Activated CD8-positive, alpha-beta memory T cell treated with anti-CD3 and anti-CD28 coated beads for 24 hours (primary cell): ENCODE measurements around the gene MAPK7.

Source experiments
- DNase-seq: peaks from one replicate; pipeline ENCODE4 v3.0.0-alpha.2; 2020

The MAPK7 gene

DNA sequence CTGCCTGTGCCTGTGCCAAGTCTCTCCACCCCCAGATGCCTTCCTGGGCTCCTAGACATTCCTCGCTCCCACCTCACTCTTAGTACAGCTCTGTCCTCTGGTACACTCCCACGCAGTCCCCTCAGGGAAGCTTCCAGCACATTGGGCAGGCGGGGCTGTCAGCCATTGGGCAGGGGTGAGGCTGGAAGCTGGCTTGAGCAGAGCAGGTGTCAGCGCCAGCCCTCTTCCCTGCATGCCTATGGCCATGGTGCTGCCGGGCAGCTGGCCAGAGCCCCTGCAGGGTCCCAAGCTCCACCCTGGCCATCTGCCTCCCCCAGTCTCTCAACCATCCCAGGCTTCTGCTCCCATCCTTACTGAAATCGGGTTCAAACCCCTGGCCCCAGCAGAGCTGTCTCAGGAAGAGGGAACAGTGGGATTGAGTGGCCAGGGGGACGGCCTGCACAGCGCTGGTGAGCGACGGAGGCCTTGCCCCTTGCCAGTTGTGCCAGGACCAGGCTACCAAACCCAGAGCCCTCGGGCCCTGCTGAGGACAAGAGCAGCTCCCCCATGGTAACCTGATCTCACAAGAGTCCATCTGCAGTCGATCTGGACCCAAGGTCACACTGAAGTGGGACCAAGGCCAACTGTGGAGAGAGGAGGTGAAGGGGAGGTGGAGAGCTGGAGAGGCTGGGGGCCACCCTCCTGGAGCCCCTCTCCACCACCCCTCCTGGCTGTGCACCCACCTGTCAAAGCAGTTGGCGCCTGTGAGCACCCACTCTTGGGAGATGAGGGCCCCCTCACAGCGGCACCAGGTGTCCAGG, 13.4 kb upstream of the MAPK7 start:
- DNase-seq, result no peak

DNA sequence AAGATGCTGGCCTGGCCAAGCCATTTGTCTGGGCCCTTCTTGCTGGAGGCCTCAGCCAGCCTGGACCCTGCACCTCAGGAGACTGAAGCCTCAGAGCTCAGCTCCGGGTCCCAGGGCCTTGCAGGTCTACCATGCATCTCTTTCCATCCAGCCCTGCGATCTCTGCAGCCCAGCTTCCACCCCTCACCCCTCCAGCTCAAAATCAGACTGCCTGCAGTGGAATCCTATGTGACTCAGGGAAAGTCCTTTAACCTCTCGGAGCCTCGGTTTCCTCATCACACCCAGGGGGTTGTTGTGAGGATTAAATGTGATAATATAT, 12.8 kb upstream of the MAPK7 start:
- no peak for DNase-seq

DNA sequence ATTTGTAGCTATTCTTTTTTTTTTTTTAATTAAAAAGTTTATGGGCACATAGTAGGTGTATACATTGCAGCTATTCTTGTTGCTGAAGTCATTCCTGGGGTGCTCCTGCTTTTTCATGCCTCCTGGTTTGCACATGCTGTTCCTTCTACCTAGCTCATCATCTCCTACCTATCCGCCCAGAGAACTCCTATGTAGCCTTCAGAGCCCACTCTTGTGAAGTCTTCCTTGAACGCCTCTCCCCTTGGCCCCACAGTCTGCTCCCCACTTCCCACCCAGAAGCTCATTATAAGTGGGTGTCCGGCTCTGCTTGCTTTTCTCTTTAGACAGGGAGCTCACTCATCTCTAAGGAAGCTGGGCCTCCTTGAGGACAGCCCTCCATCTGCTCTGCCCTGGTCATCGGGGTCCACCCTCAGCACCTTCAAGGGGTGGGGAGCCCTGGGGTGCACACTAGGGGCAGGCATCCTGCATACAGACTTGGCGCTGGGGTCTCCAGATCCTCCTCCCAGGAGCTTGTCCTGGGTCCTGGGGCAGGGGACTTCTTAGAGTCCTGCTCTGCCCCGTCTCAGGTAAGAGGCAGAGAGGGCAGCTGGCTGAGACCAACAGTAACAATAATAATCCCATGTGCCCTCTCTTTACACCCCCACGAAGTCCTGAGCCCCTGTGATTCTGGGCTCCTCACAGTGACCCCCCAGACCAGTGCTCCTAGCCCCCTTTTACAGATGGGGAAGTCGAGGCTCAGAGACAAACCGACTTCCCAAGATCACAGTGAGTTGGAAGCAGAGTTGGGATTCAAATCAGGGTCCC, 12.3 kb upstream of the MAPK7 start:
- no peak for DNase-seq

DNA sequence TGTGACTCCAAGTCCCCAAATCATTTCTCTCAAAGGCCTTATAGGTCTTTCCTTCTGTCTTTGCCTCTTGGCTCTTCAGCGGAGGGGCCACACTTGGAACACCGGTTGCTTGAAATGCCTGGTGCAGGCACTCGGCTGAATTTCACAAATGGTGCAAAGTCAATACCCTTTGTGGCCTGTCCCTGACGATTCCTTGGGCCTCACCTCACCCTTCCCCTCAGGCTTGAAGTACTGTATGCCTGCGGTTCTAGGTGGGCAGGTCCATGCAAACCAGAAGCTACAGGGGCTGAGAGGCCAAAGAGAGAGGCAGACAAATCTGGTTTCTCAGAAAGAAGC, 11.7 kb upstream of the MAPK7 start:
- DNase-seq, result no peak

GRCh38 chr17:19368229-19368628, 10.1 kb upstream of the MAPK7 start:
- DNase-seq, result no peak

DNA sequence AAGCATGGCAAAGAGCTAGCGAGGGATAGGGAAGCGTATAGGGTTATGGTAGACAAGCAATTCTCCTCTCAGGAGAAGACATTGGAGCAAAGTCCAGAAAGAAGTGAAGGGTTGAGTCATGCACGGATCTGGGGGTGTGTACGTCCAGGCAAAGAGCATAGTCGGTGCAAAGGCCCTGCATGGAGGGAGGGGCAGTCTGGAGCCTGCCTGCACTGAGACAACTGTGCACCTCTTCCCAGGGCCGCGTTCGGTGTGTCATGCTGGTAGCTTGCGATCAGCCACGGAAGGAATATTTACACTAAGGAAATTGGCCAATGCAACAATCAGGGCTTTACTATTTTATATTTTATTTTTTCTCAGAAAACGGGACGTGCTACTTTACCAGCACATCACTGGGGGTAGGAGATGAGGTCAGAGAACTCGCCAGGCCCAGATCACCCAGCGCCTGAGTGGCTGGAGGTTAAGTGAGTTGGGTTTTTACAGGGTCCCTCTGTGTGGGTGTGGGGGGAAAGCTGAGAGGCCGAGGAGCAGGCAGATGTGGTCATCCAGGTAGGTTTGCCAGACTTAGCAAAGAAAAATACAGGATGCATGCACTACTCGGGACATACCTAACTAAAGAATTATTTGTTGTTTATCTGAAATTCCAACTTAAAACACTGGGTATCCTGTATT, 9.1 kb upstream of the MAPK7 start:
- no peak for DNase-seq

DNA sequence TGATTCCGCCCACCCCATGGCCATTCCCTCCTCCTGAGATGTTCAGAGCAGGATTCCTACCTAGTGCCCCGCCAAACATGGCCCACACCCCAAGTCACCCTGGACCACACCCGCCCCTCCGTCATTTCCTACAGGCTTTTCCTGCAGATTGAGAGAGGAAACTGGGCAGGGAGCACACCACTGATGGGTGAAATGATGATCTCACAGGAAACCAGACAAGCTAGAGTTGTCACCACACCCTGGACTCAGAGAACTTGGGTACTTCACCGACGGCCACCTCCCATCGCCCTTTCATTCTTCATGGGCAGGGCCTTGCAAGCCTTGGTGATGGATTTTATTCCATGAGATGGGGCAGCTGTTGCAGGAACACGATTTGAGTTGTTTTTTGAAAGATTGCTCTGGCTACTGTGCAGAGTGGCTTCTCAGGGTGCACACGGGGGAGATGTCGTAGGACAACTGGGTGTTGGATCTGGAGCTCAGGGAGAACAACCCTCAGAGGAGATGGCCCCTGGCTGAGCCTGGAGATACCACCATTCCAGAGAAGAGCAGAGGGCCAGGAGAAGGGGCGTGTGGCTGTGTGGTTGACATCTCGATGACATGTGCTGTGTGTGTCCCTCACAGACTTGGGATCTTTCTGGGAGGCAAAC, 8.3 kb upstream of the MAPK7 start:
- DNase-seq, result no peak

- DNase-seq, result no peak
Measured at GRCh38 chr17:19370493-19370960, 7.8 kb upstream of the MAPK7 start.

DNA sequence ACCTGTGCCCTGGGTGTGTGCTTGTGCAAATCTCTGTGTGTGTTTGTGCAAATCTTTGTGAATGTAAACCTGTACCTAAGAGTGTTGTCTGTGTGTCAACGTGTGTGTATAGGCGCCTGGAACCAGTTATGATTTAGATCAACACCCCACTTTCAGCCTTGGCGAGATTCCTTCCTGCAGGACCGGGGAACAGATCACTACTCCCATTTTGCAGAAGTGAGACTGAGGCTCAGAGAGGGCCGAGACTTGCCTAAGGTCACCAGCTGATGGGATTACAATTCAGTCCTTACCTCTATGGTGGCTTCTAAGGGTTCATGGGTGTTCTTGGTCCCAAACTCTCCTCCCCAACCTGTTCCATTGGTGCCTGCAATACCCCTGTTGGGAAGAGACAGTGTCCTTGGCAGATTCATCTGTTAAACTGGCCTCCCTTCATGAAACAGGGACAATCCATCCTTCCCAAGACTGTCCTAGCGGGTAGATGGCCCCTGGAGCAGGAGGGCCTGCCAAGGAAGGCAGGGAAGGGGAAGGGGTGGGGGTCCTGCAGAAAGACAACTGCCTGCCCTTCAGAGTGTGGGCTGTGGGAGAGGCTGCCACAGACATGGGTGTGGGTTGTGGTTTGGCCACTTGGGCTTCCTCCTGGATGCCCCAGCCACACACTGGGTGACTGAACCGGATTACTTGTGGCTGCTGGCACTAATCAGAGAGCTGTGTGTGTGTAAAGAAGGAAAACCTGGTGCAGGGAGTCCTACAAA, 6.9 kb upstream of the MAPK7 start:
- no peak for DNase-seq

GRCh38 chr17:19372011-19372370, 6.3 kb upstream of the MAPK7 start:
- no peak for DNase-seq

- DNase-seq, result no peak
Measured at GRCh38 chr17:19372439-19372838, 5.9 kb upstream of the MAPK7 start.

GRCh38 chr17:19372866-19373504, 5.3 kb upstream of the MAPK7 start:
- DNase-seq, result no peak

- no peak for DNase-seq
Measured at GRCh38 chr17:19374136-19374535, 4.2 kb upstream of the MAPK7 start.

GRCh38 chr17:19375732-19376131, 2.6 kb upstream of the MAPK7 start:
- DNase-seq, result no peak

- no peak for DNase-seq
Measured at GRCh38 chr17:19376811-19377210, 1.5 kb upstream of the MAPK7 start.

DNA sequence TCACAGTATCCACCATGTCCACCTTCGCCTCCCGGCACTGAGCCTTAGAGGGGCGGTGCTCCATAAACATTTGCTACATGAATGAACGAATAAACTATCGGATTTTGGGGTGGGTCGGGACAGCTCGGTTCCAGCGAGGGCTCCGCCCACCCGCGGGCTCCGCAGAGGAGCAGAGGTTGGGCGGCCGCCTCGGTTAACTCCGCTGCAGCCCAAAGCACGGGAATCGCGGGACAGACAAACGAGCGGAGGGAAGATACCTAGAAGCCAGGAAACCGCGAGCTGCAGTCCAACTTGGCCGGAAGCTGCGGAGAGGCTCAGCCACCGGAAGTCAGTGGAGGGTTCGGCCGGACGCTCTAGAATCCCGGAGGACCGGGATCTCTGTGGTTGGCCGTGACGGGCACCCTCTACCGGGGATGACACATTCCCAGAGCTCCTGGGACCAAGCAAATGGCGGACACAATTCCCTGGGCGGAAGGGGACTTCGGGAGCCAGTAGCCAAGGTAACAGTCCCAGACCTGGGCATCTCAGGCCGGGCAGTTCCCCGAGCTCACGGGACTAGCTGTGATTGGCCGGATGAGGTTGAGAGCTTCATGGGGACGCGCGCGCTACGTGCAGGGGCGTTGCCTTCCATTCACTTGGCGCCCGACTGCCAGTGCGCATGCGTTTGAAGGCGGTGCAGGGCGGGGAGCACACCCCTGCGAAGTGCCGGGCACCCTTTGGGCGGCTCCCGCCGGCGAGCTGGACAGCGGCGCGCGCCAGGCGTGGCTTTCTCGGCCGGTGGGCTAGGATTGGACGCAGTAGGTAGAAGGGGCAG, 489 bp upstream of the MAPK7 start:
- peak; percentile 96 for DNase-seq

GRCh38 chr17:19379361-19380065, 1.2 kb downstream of the MAPK7 start:
- DNase-seq, result no peak

DNA sequence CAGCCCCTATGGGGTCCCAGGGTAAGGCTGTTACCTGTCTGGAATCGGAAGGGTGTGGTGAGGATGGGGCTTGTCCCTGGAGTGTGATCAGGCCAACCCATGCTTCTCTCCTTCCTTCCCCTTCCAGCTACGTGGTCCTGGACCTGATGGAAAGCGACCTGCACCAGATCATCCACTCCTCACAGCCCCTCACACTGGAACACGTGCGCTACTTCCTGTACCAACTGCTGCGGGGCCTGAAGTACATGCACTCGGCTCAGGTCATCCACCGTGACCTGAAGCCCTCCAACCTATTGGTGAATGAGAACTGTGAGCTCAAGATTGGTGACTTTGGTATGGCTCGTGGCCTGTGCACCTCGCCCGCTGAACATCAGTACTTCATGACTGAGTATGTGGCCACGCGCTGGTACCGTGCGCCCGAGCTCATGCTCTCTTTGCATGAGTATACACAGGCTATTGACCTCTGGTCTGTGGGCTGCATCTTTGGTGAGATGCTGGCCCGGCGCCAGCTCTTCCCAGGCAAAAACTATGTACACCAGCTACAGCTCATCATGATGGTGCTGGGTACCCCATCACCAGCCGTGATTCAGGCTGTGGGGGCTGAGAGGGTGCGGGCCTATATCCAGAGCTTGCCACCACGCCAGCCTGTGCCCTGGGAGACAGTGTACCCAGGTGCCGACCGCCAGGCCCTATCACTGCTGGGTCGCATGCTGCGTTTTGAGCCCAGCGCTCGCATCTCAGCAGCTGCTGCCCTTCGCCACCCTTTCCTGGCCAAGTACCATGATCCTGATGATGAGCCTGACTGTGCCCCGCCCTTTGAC, 2.4 kb downstream of the MAPK7 start:
- no peak for DNase-seq

GRCh38 chr17:19381361-19381740, 3.1 kb downstream of the MAPK7 start:
- no peak for DNase-seq
